ENCODE measurements around the gene KRTAP1-3. TPM values are rescaled to one million over a fixed set of nuclear protein-coding genes. Genes with fewer than 3 reads are reported as not detected.
"Not testable (repeated sequence)": the region's sequence is repeated elsewhere in the genome, so short reads cannot be mapped to it uniquely, and the experiment has no call there.

KRTAP1-3 gene
- polyA plus RNA-seq, 1 experiment = not detected

DNA sequence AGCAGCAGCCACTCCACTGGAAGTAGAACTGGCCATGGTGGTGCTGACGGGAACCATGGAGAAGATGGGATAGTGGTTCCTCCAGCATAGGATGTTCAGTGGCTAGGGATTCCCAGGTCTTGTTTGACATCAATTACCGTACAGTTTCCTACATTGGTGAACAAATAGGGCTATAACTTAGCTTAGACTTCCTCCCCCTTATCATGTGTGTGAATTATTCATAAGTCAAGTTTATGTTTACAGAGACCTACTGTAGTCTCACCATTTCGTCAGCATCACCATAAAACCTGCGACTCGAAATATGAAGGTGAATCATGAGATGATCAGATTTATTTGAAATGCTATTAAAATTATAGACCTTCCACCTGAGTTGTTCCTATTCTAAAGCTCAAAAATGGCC lies 24.1 kb upstream of the KRTAP1-3 start:
- Histone ChIP-seq H3K9me3 (ENCODE audit: control insufficient read depth, insufficient read depth, low read length) (no peaks in the 10 kb centered on the region), H3K27ac (ENCODE audit: low read depth, low read length) (peak overlapping the region; percentile 49), H3K4me3 (ENCODE audit: low read depth, low read length) (no peak overlapping the region), H3K27me3 (ENCODE audit: control insufficient read depth, insufficient read depth, low read length) (no peaks in the 10 kb centered on the region)
- ChIA-PET POLR2A (interaction anchor here (0.6 to 1.8 kb wide), 6 partner anchors 32 to 490 kb away, joined by 3 to 11 read pairs (median 4); partner anchors contain the start of gene KRTAP1-5), CTCF (interaction anchor here (0.6 to 0.7 kb wide), 3 partner anchors 30 to 272 kb away, joined by 3 to 8 read pairs (median 3); no protein-coding TSS in a partner anchor)
- no peak for DNase-seq (ENCODE audit: low read depth, low spot score)
- TF ChIP-seq CTCF (IDR thresholded peaks at IDR 0.05; ENCODE audit: low read depth, low read length) = no peak

GRCh38 chr17:41057547-41057946 lies 22.9 kb upstream of the KRTAP1-3 start:
- no peak overlapping the region for H3K27ac ChIP-seq (ENCODE audit: low read depth, low read length)
- no peak for DNase-seq (ENCODE audit: low read depth, low spot score)
- H3K4me3 ChIP-seq (ENCODE audit: low read depth, low read length) = no peak overlapping the region
- H3K27me3 ChIP-seq (ENCODE audit: control insufficient read depth, insufficient read depth, low read length) = no peaks in the 10 kb centered on the region
- CTCF ChIA-PET = no interaction called here
- TF ChIP-seq CTCF (IDR thresholded peaks at IDR 0.05; ENCODE audit: low read depth, low read length) = no peak
- POLR2A ChIA-PET = no interaction called here
- H3K9me3 ChIP-seq (ENCODE audit: control insufficient read depth, insufficient read depth, low read length) = no peaks in the 10 kb centered on the region

DNA sequence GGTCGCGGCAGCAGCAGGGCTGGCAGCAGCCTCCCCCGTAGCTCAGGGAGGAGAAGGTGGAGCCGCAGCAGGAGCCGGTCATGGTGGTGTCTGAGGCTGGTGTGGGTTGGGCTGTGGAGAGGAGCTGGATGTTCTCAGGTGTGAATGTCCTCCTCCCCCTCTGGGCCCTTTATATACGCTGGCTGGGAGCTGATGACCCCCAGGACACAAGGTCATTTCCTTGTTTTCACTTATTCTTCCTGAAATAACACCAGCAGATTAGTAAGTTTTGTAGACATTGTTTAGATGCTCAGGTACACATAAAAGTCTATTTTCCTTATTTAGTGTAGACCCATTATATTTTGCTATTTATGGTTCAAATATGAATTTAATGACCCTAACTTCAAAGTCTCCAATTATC lies 20.5 kb upstream of the KRTAP1-3 start, which contains the start of gene KRTAP2-2:
KRTAP2-2 (minus strand) TSS at position 101 of the 400 bp plus-strand sequence; CDS start at position 82, 19 bp downstream.
- H3K9me3 ChIP-seq (ENCODE audit: control insufficient read depth, insufficient read depth, low read length); H3K27me3 ChIP-seq (ENCODE audit: control insufficient read depth, insufficient read depth, low read length); H3K4me3 ChIP-seq (ENCODE audit: low read depth, low read length); H3K27ac ChIP-seq (ENCODE audit: low read depth, low read length); POLR2A ChIA-PET; DNase-seq (ENCODE audit: low read depth, low spot score): not testable (repeated sequence)
- CTCF ChIA-PET = interaction anchor here (1.3 kb wide), 1 partner anchor 273 kb away, joined by 3 read pairs; no protein-coding TSS in a partner anchor

GRCh38 chr17:41054556-41054955 lies 19.9 kb upstream of the KRTAP1-3 start:
- H3K27ac ChIP-seq (ENCODE audit: low read depth, low read length); H3K4me3 ChIP-seq (ENCODE audit: low read depth, low read length); H3K9me3 ChIP-seq (ENCODE audit: control insufficient read depth, insufficient read depth, low read length); CTCF ChIA-PET; H3K27me3 ChIP-seq (ENCODE audit: control insufficient read depth, insufficient read depth, low read length); POLR2A ChIA-PET; DNase-seq (ENCODE audit: low read depth, low spot score): not testable (repeated sequence)

GRCh38 chr17:41054025-41054424 lies 19.4 kb upstream of the KRTAP1-3 start:
- TF ChIP-seq CTCF (IDR thresholded peaks at IDR 0.05; ENCODE audit: low read depth, low read length) = no peak
- Histone ChIP-seq H3K27ac (ENCODE audit: low read depth, low read length) (no peak overlapping the region), H3K27me3 (ENCODE audit: control insufficient read depth, insufficient read depth, low read length) (no peaks in the 10 kb centered on the region), H3K4me3 (ENCODE audit: low read depth, low read length) (no peak overlapping the region), H3K9me3 (ENCODE audit: control insufficient read depth, insufficient read depth, low read length) (no peaks in the 10 kb centered on the region)
- no peak for DNase-seq (ENCODE audit: low read depth, low spot score)
- ChIA-PET POLR2A (no interaction called here), CTCF (no interaction called here)

DNA sequence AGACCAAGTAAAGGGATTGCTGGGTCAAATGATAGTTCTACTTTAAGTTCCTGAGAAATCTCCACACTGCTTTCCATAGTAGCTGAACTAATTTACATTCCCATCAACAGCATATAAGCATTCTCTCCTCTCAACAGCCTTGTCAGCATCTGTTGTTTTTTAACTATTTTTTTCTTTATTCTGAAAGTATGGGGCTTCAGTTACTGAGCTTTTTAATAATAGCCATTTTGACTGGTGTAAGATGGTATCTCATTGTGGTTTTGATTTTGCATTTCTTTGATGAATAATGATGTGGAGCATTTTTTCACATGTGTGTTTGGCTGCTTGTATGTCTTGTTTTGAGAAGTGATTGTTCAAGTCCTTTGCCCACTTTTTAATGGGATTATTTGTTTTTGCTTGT lies 17.9 kb upstream of the KRTAP1-3 start:
- ChIA-PET POLR2A (no interaction called here), CTCF (no interaction called here)
- Histone ChIP-seq H3K4me3 (ENCODE audit: low read depth, low read length) (no peak overlapping the region), H3K27me3 (ENCODE audit: control insufficient read depth, insufficient read depth, low read length) (no peaks in the 10 kb centered on the region), H3K27ac (ENCODE audit: low read depth, low read length) (no peak overlapping the region), H3K9me3 (ENCODE audit: control insufficient read depth, insufficient read depth, low read length) (no peaks in the 10 kb centered on the region)
- TF ChIP-seq CTCF (IDR thresholded peaks at IDR 0.05; ENCODE audit: low read depth, low read length) = no peak
- no peak for DNase-seq (ENCODE audit: low read depth, low spot score)
